GM23248 (cell line): ENCODE data around the gene RHBDL3.

Experiments
- EZH2 ChIP-seq: fragments of 200-600 bp; sonication (generic); IDR thresholded peaks from 2 replicates; pipeline ENCODE4 v1.6.1; 2018; ENCODE audit warnings: antibody characterized with exemption, mild to moderate bottlenecking; ENCODE audit not compliant: insufficient read depth, poor library complexity, severe bottlenecking
- EZH2phosphoT487 ChIP-seq: fragments of 200-600 bp; sonication (generic); IDR thresholded peaks from 2 replicates; pipeline ENCODE4 v1.6.1; 2018; ENCODE audit warnings: antibody characterized with exemption, moderate library complexity, mild to moderate bottlenecking, low read depth; ENCODE audit not compliant: insufficient read depth

DNA sequence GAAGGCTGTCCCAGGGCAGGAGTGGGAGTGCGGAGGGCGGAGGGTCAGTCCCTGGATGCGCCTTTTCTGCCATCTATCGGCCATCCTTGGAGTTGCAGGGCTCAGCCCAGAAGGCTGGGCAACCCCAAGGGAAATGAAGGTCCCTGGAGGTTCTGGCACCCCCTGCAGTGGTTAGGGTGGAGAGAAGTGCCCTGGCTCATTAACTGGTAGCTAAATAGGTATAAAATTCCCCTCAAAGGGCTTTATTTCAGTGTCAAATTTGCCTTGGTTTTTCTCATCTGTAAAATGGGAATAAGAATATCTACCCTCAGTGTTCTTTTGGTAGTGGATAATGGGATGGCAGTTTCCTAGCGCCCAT, 53.9 kb downstream of the RHBDL3 start:
- TF ChIP-seq EZH2phosphoT487: no peak
- TF ChIP-seq EZH2: no peak
